H1 (cell line): ENCODE data around the gene ACTR3C. TPM values are rescaled to one million over a fixed set of nuclear protein-coding genes. Genes with fewer than 3 reads are reported as not detected.

Experiments
- CHD2 ChIP-seq: IDR thresholded peaks from 2 replicates; pipeline ENCODE4 v1.6.1; 2012; ENCODE audit warnings: low read length, improper control_type of control experiment
- FOSL1 ChIP-seq: IDR thresholded peaks from 2 replicates; pipeline ENCODE4 v1.6.1; 2011; ENCODE audit warnings: mild to moderate bottlenecking, low read depth, low read length, moderate library complexity; ENCODE audit not compliant: insufficient read depth
- PHF8 ChIP-seq: fragments of 200-600 bp; sonication (generic); conservative IDR thresholded peaks from 2 replicates; pipeline ENCODE4 v1.7.1; 2012; ENCODE audit warnings: low read depth, mild to moderate bottlenecking, inconsistent platforms, low read length, moderate library complexity
- POU5F1 ChIP-seq: IDR thresholded peaks from 2 replicates; pipeline ENCODE4 v1.6.1; 2011; ENCODE audit warnings: low read depth, mild to moderate bottlenecking, low read length, moderate library complexity
- SP2 ChIP-seq: IDR thresholded peaks from 2 replicates; pipeline ENCODE4 v1.6.1; 2012; ENCODE audit warnings: mild to moderate bottlenecking, low read length, inconsistent platforms
- polyA plus RNA-seq, 7 experiments: library from polyadenylated mRNA; depleted of rRNA in 3 of 7; stranded (reverse) in 5 of 7; unstranded in 2 of 7; fragments of >200 nt in 5 of 7; fragments of 200-250 nt in 2 of 7; gene quantifications; 1 replicate in 5 of 7; 2 replicates in 1 of 7; 4 replicates in 1 of 7; pipeline versions ENCODE4 v1.2.1 to v1.2.3, GENCODE V29; 2011 to 2013; ENCODE audit warnings: missing spikeins in 2 of 7, mixed read lengths in 2 of 7
- total RNA-seq: library from RNA; stranded (reverse); fragmentation: NEBNext Ultra II Directional; extraction: Animal tissue kit (Norgen Biotek cat#: 25700); gene quantifications from 2 replicates; pipeline ENCODE4 v1.2.1, GENCODE V29; 2021

Gene ACTR3C
- total and polyA plus RNA-seq, 2 of the 8 experiments (the other 6 are each of a cell fraction or from before 2014, with no cell fraction given) = 1.5 TPM; not detected in 1

DNA sequence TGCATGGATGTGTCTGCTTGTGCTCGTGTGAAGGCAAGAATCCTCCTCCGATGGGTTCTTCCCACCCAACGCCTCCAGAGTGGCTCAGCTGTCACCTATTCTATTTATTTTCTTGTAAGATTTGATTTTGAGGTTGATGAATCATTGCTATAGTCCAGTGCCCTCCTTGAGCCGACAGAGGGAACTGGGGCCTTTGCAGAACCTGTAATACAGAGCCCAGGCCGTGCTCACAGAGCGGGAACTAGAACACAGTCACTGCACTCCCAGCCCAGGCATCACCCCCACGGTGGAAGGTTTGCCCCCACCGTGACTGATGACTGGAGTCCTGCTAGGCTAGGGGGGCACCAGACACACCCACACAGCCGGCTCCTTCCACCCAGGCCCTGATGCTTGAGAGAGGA lies 16.1 kb upstream of the ACTR3C start (continued):
- no peak for TF ChIP-seq POU5F1
- TF ChIP-seq PHF8 = no peak
- no peak for TF ChIP-seq CHD2
- TF ChIP-seq SP2 = no peak
- no peak for TF ChIP-seq FOSL1
- TF ChIP-seq, all 59 proteins: peak for 0
